ENCODE results near the gene HYCC1.
"Not testable (repeated sequence)": the region's sequence is repeated elsewhere in the genome, so short reads cannot be mapped to it uniquely, and the experiment has no call there.

Gene HYCC1

DNA sequence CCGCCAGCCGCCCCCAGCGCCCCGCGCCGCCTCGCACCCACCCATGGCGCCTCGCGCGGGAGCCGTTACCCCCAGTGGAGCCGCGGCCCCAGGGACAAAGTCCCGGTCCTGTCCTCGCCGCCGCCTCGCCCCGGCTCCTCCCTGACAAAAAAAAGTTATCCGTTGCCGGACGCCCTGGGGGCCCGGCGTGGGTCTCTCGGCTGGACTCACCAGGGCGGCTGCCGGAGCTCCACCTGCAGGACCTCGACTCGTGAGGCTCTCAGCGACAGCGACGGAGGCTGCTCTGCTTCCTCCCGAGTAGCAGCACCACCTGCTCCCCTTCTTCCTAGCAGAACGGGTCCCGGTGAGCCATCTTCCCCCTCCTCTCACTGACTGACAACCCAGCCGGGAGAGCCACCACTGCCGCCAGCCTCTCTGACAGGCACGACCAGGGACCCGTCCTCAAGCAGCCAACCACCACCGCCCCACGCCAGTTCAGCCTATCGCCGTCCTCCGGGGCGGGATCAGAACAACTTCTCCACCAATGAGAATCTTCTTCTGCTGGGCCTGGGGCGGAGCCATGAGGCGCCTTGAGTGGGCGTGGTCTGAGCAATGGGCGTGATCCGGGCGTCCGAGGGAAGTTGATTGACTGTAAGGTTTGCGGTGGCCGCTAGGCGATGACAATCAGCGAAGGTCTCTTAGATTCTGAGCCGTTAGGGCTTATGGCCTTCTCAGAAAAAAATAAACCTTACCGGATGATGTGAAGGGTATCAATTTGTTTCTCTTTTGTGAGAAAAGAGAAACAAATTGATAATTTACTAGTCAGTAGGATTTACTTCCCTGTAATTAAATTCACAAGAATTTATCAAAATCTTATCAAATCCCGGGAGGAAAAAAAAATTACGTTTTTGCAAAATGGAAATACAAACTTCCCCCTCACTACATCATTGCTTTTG, at the start of gene HYCC1:
Gene HYCC1 (minus strand): TSS at position 416 of the 935 bp plus-strand sequence. CDS start 23,019 bp downstream, outside the sequence.
- DNase-seq (ENCODE audit: low read depth in 2 of 2), result peak; percentile 96 to 98

DNA sequence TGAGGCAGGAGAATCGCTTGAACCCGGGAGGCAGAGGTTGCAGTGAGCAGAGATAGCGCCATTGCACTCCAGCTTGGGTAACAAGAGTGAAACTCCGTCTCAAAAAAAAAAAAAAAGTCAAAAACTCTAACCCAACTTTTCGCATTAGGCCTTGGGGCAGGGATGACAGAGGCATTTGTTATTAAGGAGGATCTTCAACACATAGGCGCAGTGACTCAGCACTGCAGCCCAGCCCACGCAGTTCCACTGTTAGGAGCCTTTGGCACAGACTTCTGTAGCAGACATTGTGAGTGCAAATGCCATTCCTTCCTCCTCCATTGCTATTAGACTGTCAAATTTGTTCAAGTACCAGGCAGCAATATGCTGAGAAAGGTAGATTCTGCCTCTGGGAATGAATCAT, 48.5 kb upstream of the HYCC1 start:
- no peak for DNase-seq (ENCODE audit: low read depth in 2 of 2)

DNA sequence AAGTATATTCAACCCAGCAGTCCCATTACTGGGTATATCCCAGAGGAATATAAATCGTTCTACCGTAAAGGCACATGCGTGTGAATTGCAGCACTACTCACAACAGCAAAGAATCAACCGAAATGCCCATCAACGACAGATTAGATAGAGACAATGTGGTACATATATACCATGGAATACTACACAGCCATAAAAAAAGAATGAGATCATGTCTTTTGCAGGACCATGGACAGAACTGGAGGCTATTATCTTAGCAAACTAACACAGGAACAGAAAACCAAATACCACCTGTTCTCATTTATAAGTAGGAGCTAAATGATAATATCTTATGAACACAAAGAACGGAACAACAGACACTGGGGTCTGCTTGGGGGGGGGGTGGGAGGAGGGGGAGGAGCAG, 47.4 kb upstream of the HYCC1 start:
- DNase-seq (ENCODE audit: low read depth in 2 of 2), result no peak

DNA sequence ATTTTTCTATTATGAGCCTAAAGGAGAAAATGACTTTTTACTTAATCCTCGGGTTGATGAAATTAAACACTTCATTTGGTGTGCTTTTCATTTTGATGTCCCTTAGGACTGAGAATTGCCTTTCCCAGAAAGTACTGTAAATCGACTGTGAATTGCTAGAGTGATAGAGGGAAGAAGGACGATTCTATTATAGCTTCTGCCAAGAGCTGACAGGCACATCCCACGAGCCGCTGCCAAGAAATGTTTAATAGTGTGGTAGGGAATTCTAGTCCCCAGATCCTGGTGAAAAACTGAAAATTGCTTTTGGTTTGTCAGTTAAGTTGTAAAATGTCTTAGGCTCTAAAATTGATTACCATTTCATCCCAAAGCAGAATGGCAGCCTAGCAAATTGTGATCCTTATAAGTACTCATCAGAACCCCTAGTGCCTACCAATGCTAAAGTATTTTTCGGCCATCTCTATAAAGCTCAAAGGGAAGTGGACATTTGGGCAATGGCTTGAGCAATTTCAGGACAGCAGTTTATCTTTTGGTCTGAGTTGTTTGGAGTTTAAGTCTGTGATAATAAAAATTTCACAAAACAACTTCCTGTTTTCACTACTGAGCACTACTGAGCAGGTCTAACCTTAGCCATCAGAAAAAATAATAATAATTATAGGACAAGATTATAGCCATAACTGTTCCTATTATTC, 44.6 kb upstream of the HYCC1 start:
- no peak for DNase-seq (ENCODE audit: low read depth in 2 of 2)

DNA sequence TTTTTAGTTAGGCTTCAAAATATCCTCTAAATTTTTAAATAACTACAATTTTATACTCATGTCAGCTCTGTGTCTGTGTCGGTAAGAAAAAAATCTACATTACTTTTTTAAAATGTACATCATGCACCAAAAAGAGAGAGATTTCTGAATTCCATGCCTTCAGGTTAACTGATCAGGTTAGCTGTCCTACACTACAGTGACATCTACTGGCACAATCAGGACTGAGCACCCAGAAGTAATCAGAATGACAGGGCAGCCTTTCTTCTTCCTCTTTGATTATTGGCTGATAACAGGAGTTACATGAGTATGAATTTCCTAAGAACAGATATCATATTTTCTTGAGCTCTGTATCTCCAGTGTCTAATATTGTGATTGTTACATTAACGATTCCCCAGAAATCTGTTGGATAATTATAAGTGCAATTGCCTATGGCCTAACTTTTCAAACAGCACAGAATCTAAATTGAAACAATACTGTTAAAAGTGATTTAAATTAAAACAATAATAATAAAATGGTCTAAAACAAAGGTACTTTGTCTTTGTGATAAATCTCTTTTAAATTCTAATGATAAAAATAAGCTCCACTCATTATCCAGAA, 41.8 kb upstream of the HYCC1 start:
- DNase-seq (ENCODE audit: low read depth in 2 of 2), result peak in 1 of 2 donors; percentile 45

DNA sequence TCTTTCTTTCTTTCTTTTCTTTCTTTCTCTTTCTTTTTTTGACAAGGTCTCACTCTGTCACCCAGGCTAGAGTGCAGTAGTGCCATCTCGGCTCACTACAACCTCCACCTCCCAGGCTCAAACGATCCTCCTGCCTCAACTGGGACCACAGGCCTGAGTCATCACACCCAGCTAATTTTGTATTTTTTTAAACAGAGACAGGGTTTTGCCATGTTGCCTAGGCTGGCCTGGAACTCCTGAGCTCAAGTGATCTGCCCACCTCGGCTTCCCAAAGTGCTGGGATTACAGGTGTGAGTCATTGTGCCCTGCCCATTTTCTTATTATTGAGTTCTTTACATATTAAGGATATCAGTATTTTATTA, 37.2 kb upstream of the HYCC1 start:
- not testable (repeated sequence) for DNase-seq (ENCODE audit: low read depth in 2 of 2)

DNA sequence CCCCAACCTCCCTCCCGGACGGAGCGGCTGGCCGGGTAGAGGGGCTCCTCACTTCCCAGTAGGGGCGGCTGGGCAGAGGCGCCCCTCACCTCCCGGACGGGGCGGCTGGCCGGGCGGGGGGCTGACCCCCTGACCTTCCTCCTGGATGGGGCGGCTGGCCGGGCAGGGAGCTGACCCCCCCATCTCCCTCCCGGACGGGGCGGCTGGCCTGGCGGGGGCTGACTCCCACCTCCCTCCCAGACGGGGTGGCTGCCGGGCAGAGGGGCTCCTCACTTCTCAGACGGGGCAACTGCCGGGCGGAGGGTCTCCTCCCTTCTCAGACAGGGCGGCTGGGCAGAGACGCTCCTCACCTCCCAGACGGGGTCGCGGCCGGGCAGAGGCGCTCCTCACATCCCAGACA, 32.4 kb upstream of the HYCC1 start:
- DNase-seq (ENCODE audit: low read depth in 2 of 2), result not testable (repeated sequence)

DNA sequence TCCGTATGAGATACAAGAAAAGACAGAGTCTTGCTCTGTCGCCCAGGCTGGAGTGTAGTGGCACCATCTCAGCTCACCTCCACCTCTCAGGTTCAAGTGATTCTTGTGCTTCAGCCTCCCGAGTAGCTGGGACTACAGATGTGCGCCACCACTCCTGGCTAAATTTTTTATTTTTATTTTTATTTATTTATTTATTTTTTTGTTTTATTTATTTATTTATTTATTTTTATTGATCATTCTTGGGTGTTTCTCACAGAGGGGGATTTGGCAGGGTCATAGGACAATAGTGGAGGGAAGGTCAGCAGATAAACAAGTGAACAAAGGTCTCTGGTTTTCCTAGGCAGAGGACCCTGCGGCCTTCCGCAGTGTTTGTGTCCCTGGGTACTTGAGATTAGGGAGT, 31.2 kb upstream of the HYCC1 start:
- not testable (repeated sequence) for DNase-seq (ENCODE audit: low read depth in 2 of 2)

DNA sequence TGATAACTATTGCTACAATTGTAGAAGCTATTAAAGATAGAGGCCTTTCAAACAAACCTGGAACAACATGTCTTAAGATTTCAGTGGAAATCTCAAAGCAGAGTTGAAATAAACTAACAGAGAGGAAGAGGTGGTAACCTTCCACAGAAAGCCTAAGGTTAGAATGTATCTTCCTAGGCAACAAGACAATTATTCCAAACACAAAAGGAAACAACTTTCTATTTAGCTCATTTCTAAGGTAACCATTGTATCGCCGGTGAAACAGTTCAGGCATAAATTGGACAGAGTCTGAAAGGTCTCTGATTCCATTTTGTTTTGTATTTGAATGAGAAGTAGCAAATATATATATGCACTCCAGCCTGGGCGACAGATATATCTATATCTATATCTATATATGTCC, 30.7 kb upstream of the HYCC1 start:
- DNase-seq (ENCODE audit: low read depth in 2 of 2), result no peak

DNA sequence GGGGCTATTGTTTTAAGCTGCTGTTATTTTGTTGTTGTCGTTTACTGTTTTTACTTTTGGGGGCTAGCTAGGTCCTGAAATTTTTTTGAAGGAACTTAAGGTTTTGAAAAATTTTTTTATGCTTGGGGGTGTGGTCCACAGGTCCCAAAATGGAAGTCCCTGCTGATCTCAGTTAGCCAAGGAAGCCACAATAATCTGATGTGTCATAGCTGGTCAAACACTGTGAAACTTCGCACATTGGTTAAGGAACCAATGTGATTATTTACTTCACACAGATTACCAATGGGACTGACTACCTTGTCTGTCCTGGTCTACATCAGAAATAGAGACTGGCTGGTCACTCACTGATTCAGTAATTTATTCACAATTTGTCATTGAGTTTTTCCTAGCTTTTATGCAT, 29.5 kb upstream of the HYCC1 start:
- DNase-seq (ENCODE audit: low read depth in 2 of 2), result no peak

DNA sequence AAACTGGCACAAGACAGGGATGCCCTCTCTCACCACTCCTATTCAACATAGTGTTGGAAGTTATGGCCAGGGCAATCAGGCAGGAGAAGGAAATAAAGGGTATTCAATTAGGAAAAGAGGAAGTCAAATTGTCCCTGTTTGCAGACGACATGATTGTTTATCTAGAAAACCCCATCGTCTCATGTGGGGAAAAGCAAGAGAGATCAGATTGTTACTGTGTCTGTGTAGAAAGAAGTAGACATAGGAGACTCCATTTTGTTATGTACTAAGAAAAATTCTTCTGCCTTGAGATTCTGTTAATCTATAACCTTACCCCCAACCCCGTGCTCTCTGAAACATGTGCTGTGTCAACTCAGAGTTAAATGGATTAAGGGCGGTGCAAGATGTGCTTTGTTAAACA, 25.7 kb upstream of the HYCC1 start:
- not testable (repeated sequence) for DNase-seq (ENCODE audit: low read depth in 2 of 2)

DNA sequence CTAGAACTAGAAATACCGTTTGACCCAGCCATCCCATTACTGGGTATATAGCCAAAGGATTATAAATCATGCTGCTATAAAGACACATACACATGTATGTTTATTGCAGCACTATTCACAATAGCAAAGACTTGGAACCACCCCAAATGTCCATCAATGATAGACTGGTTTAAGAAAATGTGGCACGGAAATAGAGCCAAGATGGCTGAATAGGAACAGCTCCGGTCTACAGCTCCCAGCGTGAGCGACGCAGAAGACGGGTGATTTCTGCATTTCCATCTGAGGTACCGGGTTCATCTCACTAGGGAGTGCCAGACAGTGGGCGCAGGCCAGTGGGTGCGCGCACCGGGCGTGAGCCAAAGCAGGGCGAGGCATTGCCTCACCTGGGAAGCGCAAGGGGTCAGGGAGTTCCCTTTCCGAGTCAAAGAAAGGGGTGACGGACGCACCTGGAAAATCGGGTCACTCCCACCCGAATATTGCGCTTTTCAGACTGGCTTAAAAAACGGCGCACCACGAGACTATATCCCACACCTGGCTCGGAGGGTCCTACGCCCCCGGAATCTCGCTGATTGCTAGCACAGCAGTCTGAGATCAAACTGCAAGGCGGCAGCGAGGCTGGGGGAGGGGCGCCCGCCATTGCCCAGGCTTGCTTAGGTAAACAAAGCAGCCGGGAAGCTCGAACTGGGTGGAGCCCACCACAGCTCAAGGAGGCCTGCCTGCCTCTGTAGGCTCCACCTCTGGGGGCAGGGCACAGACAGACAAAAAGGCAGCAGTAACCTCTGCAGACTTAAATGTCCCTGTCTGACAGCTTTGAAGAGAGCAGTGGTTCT, 21.8 kb upstream of the HYCC1 start:
- DNase-seq (ENCODE audit: low read depth in 2 of 2), result not testable (repeated sequence)

DNA sequence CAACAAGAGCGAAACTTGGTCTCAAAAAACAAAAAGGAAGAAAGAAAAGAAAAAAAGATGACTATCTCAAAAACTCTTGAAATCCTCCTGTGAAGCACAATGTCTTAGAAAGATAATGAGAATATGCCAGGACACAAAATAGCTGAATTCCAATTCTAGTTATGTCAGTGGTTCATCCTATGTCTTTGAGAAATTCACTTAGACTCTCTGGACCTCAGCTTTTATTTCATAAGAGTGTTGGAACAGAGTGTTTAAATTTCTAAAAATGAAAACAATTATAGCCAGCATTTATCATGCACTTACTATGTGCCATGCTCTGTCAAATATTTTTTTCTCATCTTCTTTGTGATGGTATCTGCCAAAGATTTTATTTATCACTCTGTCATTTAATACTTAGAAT, 13.3 kb upstream of the HYCC1 start:
- no peak for DNase-seq (ENCODE audit: low read depth in 2 of 2)

DNA sequence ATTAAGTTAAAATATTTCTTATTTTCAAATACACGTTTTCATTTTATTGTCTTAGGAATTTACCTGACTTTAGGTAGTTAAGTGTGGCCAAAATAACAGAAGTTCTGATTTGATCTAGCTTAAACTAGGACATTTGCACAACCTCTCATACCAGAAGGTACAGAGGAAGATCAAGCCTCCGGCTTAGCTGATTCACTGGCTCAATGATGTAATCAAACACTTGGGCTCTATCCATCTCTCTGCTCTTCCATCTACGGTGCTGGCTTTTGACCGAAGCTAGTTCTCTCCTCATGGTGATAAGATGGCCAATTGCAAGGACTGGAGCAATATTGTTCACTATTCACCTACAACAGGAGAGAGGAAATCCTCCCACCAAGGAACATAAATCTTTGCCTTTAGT, 12.2 kb upstream of the HYCC1 start:
- DNase-seq (ENCODE audit: low read depth in 2 of 2), result no peak

DNA sequence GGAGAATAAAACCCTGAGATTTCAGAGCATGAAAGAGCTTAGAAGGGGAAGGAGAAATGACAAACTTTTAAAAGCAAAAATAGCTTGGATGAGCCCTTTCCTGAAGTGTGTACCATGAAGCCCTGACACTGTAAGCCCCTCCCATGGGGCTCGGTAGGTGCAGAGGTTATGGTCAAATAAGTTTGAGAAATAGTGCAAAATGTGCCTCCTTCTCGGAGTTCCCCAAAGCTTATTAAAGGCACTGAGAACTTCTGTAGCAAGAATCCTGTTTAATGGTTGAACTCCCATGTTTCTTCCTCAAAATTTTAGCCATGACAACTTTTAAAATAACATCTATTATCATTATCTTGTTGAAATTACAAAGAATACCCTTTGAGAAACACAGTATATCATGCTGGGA, 10.5 kb upstream of the HYCC1 start:
- no peak for DNase-seq (ENCODE audit: low read depth in 2 of 2)

DNA sequence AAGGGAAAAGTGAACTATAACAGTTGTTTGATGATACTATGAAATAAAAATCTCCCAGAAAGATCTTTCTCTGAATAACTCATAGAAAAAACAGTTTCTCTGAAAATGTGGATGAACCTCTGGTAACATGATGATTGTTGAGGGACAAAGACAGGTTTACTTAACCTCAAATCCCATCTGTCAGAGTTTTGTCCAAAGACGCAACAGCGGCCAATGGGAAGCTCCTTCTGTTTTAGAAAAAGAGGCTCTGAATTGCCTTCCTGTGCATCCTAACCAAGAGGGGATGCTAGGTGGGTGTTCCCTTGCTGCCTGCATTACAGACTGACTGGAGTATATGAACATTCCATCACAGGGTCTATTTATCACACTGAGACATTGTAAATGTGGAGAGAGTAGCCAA, 8.9 kb upstream of the HYCC1 start:
- no peak for DNase-seq (ENCODE audit: low read depth in 2 of 2)

DNA sequence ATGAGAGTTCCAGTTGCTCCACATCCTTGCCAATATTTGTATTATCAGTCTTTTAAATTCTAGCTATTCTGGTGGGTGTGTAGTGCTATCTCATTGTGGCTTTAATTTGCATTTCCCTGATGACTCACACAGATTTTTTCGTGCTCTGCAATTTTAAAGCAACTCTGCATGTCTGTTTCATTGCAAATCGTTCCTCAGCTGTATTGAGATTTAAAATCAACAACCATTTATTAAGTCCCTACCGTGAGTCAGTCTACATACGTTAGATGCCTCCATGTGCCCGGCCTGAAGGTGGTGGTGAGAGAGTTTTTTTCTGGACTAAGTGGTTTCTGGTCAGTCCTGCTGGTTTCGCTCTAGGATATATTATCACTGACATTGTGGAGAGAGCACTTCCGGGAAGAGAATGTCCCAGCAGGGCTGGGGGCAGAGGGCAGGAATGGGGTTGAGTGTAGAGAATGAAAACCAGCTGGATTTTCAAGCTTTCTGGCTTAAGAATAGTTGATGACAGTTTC, 8.4 kb upstream of the HYCC1 start:
- DNase-seq (ENCODE audit: low read depth in 2 of 2), result no peak

DNA sequence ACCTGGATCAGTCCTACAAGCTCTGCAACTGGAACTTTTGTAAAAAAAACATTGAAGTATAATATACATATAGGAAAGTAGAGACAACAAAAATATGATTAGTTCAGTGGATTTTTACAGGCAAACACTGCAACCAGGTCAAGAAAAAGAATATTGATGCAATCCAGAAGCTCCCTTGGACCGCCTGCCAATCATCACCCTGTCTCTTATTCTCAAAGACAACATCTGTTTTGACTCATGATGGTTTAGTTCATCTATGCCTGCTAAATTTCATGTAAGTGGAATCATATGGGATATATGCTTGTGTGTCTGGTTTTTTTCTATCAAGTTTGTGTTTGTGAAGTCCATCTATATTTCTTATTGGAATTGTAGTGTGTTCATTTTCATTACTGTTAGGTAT, 7.7 kb upstream of the HYCC1 start:
- DNase-seq (ENCODE audit: low read depth in 2 of 2), result no peak

DNA sequence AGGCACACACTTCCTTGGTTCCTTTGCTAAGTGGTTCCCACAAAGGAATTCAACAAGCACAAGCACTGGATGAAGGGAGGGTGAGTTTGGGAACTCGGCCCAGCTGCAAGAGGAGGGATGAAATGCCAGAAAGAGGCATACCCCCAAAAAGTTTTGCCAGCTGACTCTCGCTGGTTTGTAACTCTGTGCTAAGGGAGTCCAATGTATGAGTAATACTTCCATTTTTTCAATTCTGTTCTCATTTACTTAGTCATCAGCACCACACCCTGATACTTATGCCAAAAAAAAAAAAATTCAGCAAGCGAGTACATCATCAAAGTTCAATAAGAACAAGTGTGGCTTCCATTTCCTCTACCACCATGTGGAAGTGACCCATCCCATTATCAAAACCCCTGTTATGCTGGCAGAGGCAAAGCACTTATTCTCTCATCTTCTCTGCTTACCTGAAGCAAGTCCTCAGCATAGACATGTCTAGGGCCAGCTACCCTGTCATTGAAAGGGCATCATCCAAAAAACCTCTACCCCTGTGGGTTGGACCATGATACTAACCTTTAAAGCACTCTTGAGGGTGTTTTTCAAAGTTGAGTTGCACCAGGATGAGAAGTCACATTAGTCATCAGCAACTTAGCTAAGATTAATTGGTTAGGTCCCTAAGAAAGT, 6.9 kb upstream of the HYCC1 start:
- DNase-seq (ENCODE audit: low read depth in 2 of 2), result no peak

DNA sequence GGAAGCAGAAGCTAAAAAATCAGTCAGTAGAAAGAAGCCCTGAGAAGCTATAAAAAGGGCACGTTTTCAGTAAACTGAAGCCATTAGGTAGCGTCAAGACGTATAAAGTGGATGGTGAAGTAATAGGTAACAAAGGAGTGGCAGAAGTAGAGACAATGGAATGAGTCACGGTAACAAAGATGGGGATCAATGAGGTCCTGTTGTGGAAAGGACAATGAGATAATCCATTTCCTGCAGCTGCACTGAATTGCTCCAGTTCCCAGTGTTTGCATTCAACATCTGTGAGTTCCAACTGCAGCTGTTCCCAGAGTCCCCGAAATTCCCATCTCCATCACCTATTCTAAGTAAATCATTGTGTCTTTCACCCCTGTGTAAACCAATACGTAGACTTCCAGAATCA, 4.8 kb upstream of the HYCC1 start:
- no peak for DNase-seq (ENCODE audit: low read depth in 2 of 2)

DNA sequence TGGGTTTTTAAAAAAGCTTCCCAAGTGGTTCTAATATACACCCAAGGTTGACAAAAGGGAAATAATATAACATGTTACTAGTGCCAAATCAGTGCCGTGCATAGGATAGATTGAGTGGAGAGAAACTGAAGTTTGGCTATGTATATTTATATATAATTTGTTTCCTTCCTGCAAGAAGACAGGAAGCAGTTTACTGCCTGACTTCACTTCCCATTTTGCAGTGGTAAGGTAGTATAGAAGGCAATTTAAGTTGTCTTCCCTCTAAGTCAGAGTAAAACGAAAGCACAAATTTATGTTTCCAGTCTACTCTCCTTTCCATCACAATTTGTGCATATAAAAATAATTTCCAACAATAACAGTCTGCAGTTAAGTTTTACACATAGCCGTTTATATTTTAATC, 3.4 kb upstream of the HYCC1 start:
- DNase-seq (ENCODE audit: low read depth in 2 of 2), result no peak
